ENCODE results near the gene ITPR3.

ITPR3 gene

DNA sequence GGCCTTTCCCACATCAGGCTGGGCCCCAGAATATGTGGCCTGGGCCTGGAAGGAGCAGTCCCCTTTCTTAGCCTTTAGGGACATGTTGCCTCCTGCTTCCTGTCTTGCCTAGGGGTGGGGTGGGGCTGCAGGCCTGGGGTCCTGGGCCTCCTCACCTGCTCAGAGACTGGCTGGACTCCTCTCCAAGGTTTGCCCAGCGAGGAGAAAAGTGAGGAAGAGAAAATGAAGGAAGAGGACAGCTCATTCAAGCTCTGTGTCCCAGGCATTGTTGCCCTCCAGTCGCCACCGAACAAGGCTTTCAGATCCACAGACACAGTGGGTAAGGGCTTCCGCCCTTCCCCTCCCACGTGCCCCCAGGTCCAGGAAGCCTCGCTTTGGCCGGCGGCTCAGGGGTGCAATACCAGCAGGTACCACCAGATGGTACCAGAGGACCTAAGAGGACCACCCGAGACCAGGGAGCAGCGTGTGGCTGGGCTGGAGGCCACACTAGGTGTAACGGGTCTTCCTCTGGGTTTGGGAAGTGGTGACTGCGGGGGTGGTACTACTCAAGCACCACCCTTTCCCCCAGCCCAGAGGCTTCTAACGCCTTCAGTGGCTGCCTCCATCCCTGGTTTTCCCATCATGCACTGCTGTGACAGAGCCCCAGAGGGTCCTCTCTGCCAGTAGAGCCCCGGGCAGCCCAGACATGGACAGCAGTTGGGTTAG is 35.6 kb upstream of the ITPR3 start:
- TF ChIP-seq, protein P1, sequence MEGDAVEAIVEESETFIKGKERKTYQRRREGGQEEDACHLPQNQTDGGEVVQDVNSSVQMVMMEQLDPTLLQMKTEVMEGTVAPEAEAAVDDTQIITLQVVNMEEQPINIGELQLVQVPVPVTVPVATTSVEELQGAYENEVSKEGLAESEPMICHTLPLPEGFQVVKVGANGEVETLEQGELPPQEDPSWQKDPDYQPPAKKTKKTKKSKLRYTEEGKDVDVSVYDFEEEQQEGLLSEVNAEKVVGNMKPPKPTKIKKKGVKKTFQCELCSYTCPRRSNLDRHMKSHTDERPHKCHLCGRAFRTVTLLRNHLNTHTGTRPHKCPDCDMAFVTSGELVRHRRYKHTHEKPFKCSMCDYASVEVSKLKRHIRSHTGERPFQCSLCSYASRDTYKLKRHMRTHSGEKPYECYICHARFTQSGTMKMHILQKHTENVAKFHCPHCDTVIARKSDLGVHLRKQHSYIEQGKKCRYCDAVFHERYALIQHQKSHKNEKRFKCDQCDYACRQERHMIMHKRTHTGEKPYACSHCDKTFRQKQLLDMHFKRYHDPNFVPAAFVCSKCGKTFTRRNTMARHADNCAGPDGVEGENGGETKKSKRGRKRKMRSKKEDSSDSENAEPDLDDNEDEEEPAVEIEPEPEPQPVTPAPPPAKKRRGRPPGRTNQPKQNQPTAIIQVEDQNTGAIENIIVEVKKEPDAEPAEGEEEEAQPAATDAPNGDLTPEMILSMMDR (IDR thresholded peaks at IDR 0.05; ENCODE audit: insufficient read depth, low read depth, low read length, missing control alignments): peak; percentile 92
- peak; percentile 93 for DNase-seq (ENCODE audit: low read depth)
- peak overlapping the region; percentile 28 for H3K4me3 ChIP-seq (ENCODE audit: low read depth, low read length)

DNA sequence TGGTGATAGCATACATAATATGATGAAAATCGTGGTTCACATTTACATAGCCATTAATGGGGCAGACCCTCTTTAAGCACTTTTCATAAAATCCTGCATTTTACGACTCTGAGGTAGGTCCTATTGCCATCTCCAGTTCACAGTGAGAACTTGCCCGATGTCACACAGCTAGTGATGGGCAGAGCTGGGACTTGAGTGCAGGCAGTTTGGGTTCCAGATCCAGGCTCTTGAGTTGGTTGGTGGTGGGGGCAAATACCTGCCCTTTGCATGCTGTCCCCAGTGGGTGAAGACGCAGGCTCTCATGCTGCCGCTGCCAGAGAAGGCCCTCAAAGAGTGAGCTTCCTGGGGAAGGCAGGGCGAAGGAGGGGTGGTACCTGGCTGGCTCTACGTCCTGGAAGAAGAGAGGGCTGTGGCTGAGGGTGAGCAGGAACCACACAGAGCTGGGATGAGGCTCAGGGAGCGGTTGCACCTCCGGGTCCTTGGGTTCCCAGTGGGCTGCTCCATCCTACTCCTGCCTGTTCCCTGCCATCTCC is 34.9 kb upstream of the ITPR3 start:
- DNase-seq (ENCODE audit: low read depth): no peak
- 0 out of 2 replicates have a peak overlapping the region, but pooled peaks have one; percentile 22 for H3K4me3 ChIP-seq (ENCODE audit: low read depth, low read length)
- TF ChIP-seq, protein P1 (IDR thresholded peaks at IDR 0.05; ENCODE audit: insufficient read depth, low read depth, low read length, missing control alignments): no peak

DNA sequence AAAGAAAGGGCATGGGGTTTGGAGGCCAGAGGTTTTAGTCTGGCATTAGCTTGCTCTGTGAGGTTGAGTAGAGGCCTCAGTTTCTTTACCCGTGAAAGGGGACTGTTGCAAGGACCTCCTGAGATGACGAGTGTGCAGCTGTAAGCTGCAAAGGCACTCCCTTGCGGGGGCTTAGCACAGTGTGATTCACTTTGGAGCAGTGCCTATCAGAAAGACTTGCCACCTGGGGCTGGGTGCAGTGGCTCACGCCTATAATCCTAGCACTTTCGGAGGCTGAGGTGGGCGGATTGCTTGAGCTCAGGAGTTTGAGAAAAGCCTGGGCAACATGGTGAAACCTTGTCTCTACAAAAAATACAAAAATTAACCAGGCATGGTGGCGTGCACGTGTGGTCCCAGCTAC is 33.6 kb upstream of the ITPR3 start:
- DNase-seq (ENCODE audit: low read depth): no peak
- TF ChIP-seq, protein P1 (IDR thresholded peaks at IDR 0.05; ENCODE audit: insufficient read depth, low read depth, low read length, missing control alignments): no peak
- H3K4me3 ChIP-seq (ENCODE audit: low read depth, low read length): no peak overlapping the region

DNA sequence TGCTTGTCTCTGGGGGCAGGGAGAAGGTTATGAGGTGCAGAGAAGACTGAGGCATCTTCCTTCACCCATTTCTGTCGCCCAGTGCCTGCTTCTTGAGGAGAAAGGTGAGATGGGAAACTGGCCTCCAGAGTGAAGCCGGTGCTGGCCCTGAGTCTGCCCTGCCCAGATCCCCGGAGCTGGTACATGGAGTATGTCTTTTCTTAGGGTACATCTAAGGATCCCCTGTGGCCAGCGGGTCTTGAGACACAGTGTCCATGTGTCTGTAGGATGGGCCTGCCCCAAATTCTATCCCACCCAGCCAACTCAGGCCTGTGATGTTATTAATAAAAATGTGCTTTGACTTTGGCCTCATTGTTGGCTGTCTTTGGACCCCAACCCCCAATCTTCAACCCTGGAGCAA is 32.2 kb upstream of the ITPR3 start:
- TF ChIP-seq, protein P1 (IDR thresholded peaks at IDR 0.05; ENCODE audit: insufficient read depth, low read depth, low read length, missing control alignments): no peak
- no peak for DNase-seq (ENCODE audit: low read depth)

DNA sequence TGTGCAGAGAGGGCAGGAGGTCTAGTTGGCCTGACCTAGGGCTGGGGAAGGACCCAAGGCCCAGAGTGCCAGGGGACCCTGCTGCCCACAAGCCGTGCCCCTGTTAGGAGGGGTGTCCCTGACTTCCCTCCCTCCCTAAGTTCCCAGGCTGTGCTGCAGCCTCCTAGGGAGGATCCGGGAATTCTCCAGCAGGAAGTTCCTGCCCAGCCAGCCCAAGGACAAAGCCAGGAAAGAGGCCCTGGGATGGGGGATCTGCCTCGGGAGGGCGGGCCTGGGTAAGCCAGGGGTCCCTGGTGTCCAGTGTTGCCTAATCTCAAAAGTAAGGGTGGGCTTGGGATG is 31.8 kb upstream of the ITPR3 start:
- no peak for DNase-seq (ENCODE audit: low read depth)
- H3K4me3 ChIP-seq (ENCODE audit: low read depth, low read length): no peak overlapping the region
- TF ChIP-seq, protein P1 (IDR thresholded peaks at IDR 0.05; ENCODE audit: insufficient read depth, low read depth, low read length, missing control alignments): no peak

More for the DNA sequence above, 32.2 kb upstream of the ITPR3 start:
- H3K4me3 ChIP-seq (ENCODE audit: low read depth, low read length): no peak overlapping the region

DNA sequence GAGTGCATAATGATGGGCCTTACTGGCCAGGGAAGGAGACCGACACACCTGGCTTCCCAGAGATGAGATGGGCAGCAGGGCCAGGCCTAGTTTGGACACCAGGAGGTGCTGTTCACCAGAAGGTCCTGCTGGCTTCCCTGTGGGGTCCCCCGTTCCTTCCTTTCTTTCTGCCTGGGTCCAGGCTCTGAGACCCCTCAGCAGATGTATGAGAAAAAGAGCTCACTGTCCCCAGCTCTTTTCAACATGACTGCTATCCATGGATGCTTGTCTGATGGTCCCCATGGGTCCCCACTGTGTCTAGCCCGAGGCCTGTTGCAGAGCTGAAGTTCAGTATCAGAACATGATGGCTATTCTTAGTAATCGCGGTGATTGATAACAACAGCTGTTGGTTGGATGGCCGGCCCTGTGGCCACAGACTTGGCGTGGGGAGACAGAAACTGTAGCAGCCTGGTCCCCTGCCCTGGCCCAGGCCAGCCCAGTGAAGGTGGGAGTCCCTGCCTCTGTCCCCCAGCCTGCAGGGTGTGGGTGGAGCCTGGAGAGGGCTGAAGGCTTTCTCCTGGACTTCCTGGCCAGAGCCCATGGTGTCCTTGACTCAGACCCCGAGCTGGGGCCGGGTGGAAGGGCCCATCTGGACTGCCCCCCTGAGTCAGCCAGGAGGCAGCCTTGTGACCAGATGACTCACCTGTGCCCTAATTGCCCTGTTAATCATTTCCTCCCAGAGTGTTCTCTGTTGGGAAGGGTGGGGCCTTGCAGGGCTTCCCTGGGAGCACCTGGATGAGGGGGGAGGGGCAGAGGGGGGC is 31.2 kb upstream of the ITPR3 start:
- TF ChIP-seq, protein P1 (IDR thresholded peaks at IDR 0.05; ENCODE audit: insufficient read depth, low read depth, low read length, missing control alignments): peak; percentile 87
- no peak overlapping the region for H3K4me3 ChIP-seq (ENCODE audit: low read depth, low read length)
- peak; percentile 73 for DNase-seq (ENCODE audit: low read depth)

Measured in GM12865 (cell line).